ENCODE data around the gene TCIRG1. TPM values are rescaled to one million over a fixed set of nuclear protein-coding genes. Genes with fewer than 3 reads are reported as not detected.

The TCIRG1 gene
- total and polyA plus RNA-seq, 2 of the 13 experiments (the other 11 are each of a cell fraction or from before 2014, with no cell fraction given), result 48.0 to 69.6 TPM

GRCh38 chr11:68030318-68031143, 8.3 kb upstream of the TCIRG1 start, which contains the start of gene NDUFS8 (continued):
- TF ChIP-seq ZBED4 (CRISPR knock-in tag; IDR thresholded peaks at IDR 0.05; ENCODE audit: borderline replicate concordance) (no peak), KLF11 (CRISPR knock-in tag; IDR thresholded peaks at IDR 0.05) (no peak), ZNF121 (CRISPR knock-in tag; IDR thresholded peaks at IDR 0.05) (0 out of 2 replicates have a peak, but pooled peaks have one; percentile 8), ZGPAT (CRISPR knock-in tag; IDR thresholded peaks at IDR 0.05) (peak; percentile 59; the same call in 1 of the 2 replicates), KLF15 (CRISPR knock-in tag; IDR thresholded peaks at IDR 0.05; ENCODE audit: borderline replicate concordance) (no peak), MAF1 (CRISPR knock-in tag; IDR thresholded peaks at IDR 0.05; ENCODE audit: borderline replicate concordance) (no peak), ZNF678 (CRISPR knock-in tag; IDR thresholded peaks at IDR 0.05) (no peak), FOXJ3 (CRISPR knock-in tag; IDR thresholded peaks at IDR 0.05; ENCODE audit: borderline replicate concordance) (no peak; the same call in 1 of the 2 replicates), KDM3A (CRISPR knock-in tag; IDR thresholded peaks at IDR 0.05; ENCODE audit: low read depth) (0 out of 2 replicates have a peak, but pooled peaks have one; percentile 59), CBX1 (IDR thresholded peaks at IDR 0.05; ENCODE audit: low read depth) (no peak), ZNF367 (CRISPR knock-in tag; IDR thresholded peaks at IDR 0.05; ENCODE audit: borderline replicate concordance) (no peak), PITX1 (CRISPR knock-in tag; IDR thresholded peaks at IDR 0.05) (no peak), GABPA (IDR thresholded peaks at IDR 0.05; ENCODE audit: low read depth, low read length) (no peak), GABPA (CRISPR knock-in tag; IDR thresholded peaks at IDR 0.05; ENCODE audit: low read depth) (peak; percentile 93), ZNF550 (CRISPR knock-in tag; IDR thresholded peaks at IDR 0.05; ENCODE audit: borderline replicate concordance) (no peak), IRF9 (CRISPR knock-in tag; IDR thresholded peaks at IDR 0.05; ENCODE audit: borderline replicate concordance) (no peak; the same call in none of the 2 replicates), DRAP1 (CRISPR knock-in tag; IDR thresholded peaks at IDR 0.05) (peak; percentile 74), ZNF629 (CRISPR knock-in tag; conservative IDR thresholded peaks at IDR 0.05) (no peak), ZNF503 (CRISPR knock-in tag; IDR thresholded peaks at IDR 0.05) (no peak), ZNF547 (CRISPR knock-in tag; IDR thresholded peaks at IDR 0.05) (peak; percentile 89), NBN (conservative IDR thresholded peaks at IDR 0.05) (no peak), SETDB1 (CRISPR knock-in tag; IDR thresholded peaks at IDR 0.05; ENCODE audit: borderline replicate concordance) (no peak)

Data from HepG2 (cell line).